C4-2B (cell line): ENCODE data around the gene OSER1.

ENCODE experiments used
- CTCF ChIP-seq: fragments of 450-650 bp; conservative IDR thresholded peaks from 2 replicates; pipeline ENCODE4 v1.5.1; 2017; ENCODE audit warnings: mild to moderate bottlenecking
- ZFX ChIP-seq: fragments of 450-650 bp; IDR thresholded peaks from 2 replicates; pipeline ENCODE4 v1.6.1; 2017

- TF ChIP-seq CTCF (no peak), ZFX (no peak)
These were observed 20.6 kb upstream of the OSER1 start for GRCh38 chr20:44231193-44231592.
